Measurements from ENCODE around the gene KCNA2.

KCNA2 gene

DNA sequence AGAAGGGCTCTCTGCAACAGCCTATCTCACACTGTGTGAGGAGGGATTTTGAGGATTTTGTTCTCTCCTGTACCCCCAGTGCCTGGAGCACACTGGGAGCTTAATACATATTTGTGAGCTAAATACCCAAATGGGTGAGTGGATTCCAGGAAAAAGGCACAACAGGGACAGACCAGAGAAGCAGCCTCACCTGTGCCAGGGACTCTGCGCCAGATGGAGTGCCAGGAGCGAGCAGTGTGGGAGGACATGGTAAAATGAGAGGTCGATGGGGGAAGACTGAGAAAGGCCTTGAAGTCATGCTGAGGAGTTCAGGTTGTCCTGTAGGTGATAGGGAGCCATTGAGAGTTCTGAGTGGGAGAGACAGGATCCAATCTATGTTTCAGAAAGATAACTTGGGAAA is 11.0 kb upstream of the KCNA2 start:
- Histone ChIP-seq H3K4me1 (ENCODE audit: insufficient read depth, low read length) (peaks cover 5% of the 10 kb centered on the region; the same call in 1 of the 2 replicates), H3K9ac (ENCODE audit: low read depth, low read length) (no peak overlapping the region), H3K36me3 (ENCODE audit: insufficient read depth, low read length) (no peaks in the 10 kb centered on the region), H3K9me3 (ENCODE audit: control insufficient read depth, insufficient read depth, low read length) (no peaks in the 10 kb centered on the region)

DNA sequence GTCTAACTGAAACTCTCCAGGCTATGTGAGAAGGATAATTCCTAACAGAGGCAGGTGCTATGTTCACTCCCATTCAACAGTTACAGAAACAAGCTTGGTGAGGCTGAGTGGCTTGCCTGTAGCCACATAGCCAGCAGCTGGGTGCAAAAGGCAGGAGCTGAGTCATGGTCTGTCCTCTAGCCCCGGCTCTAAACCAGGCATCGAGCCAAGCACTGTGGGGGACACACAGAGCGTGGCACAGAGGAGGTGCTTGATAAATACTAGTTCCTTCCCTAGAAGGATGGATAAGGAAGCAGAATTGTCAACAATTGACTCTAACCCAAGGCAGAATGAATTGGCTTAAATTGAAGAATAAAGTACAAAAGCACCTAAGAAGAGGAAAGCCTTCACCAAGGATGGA is 10.4 kb upstream of the KCNA2 start:
- Histone ChIP-seq H3K36me3 (ENCODE audit: insufficient read depth, low read length) (no peaks in the 10 kb centered on the region), H3K9me3 (ENCODE audit: control insufficient read depth, insufficient read depth, low read length) (no peaks in the 10 kb centered on the region), H3K9ac (ENCODE audit: low read depth, low read length) (no peak overlapping the region), H3K4me1 (ENCODE audit: insufficient read depth, low read length) (peaks cover 5% of the 10 kb centered on the region; the same call in 1 of the 2 replicates)

DNA sequence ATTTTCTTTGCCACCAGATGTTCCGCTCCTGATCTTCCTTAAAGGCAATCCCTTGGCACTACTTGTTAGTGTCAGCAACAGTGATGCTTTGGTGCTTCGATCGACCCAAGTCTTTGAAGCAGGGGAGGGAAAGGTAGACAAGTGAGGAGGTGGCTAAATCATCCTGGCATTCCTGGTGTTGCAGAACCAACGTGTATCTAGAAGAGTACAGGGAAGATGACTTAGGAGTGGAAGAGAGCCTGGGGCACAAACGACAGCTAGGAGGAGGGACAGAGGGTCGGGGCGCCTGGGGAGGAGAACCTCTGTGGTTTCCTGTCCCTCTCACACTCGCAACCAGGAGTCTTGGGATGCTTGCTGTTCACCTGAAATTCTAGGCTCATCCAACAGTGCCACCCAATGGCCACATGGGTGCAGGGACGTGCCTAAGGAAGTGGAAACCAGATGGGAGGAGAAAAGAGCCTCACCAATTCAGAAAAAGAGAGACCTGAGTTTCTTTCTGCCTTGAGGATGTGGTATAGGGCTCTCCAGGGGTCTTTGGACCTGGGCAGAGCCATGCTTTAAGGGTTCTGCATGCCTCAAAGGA is 9.5 kb upstream of the KCNA2 start:
- no peaks in the 10 kb centered on the region for H3K9me3 ChIP-seq (ENCODE audit: control insufficient read depth, insufficient read depth, low read length)
- H3K9ac ChIP-seq (ENCODE audit: low read depth, low read length) = no peak overlapping the region
- peaks cover 5% of the 10 kb centered on the region; the same call in 1 of the 2 replicates for H3K4me1 ChIP-seq (ENCODE audit: insufficient read depth, low read length)
- no peaks in the 10 kb centered on the region for H3K36me3 ChIP-seq (ENCODE audit: insufficient read depth, low read length)

DNA sequence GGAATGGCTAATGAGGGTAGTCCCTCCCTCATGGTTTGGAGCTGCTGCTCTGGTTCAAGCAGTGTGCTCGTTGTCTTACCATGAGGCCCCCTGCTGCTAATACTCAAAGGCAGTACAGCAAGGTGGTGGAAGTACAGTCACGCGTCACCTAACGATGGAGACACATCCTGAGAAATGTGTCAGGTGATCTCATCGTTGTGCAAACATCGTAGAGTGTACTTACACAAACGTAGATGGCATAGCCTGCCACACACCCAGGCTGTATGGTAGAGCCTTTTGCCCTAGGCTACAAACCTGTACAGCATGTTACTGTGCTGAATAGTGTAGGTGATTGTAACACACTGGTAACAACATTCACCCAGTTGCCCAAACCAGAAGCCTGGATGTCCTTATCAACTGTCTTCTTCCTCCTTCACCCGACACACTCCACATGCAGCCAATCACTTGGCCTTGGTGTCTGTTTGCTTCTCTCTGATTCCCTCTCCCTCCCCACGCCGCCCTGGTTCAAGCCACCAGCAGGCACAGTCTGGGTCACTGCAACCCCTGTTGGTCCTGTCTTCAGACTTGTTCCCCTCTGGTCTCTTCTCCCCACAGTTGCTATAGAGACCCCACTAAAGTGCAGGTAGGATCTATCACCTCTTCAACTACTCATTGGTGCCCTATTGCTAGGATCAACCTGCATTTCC is 6.0 kb upstream of the KCNA2 start:
- Histone ChIP-seq H3K36me3 (ENCODE audit: insufficient read depth, low read length) (no peaks in the 10 kb centered on the region), H3K9me3 (ENCODE audit: control insufficient read depth, insufficient read depth, low read length) (no peaks in the 10 kb centered on the region), H3K4me1 (ENCODE audit: insufficient read depth, low read length) (no peaks in the 10 kb centered on the region), H3K9ac (ENCODE audit: low read depth, low read length) (no peak overlapping the region)

DNA sequence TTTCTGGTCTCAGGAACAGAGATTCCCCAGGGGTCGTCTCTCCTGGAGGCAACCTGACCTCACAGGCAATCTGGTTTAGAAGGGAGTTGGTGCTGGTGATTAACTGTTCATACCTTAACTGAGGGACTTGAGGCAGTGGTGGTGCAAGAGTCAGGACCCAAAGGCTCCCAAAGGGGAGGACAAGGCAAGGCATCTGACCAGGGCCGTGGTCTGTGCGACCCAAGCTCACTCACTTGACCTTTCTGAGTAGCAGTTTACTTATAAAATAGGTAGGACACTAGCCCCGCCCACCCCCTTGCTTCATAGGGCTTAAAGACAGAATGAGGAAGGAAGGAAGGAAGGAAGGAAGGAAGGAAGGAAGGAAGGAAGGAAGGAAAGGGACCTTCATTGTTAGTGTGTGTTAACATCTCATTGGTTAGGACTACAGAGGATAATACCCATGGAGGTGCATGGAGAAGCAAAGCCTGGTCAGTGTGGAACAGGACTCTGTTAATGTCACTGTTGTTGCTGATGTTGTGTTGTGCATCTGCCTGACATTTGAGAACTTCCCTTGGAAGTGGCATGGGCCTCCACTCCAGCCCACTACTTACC is 4.6 kb upstream of the KCNA2 start:
- Histone ChIP-seq H3K36me3 (ENCODE audit: insufficient read depth, low read length) (no peaks in the 10 kb centered on the region), H3K9me3 (ENCODE audit: control insufficient read depth, insufficient read depth, low read length) (no peaks in the 10 kb centered on the region), H3K4me1 (ENCODE audit: insufficient read depth, low read length) (no peaks in the 10 kb centered on the region), H3K9ac (ENCODE audit: low read depth, low read length) (no peak overlapping the region)

DNA sequence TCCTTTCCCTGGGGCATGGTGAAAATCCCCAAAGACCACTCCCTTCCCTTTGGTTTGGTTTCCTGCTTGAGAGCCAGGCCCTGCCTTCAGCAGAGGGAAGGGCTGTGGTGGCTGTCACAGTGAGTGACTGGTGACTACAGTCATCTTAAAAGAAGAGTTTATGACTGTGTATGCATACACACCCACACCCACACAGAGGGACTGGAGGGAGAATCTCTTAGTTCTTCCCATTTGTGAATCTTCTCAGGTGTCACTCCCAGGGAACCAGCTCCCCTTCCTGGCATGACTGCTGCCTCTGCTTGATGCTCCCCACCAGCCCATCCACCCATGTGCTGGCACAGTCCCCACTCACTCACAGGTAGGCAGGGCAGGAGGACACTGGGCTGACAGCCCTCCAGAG is 3.9 kb upstream of the KCNA2 start:
- Histone ChIP-seq H3K4me1 (ENCODE audit: insufficient read depth, low read length) (no peaks in the 10 kb centered on the region), H3K36me3 (ENCODE audit: insufficient read depth, low read length) (no peaks in the 10 kb centered on the region), H3K9ac (ENCODE audit: low read depth, low read length) (no peak overlapping the region), H3K9me3 (ENCODE audit: control insufficient read depth, insufficient read depth, low read length) (no peaks in the 10 kb centered on the region)

DNA sequence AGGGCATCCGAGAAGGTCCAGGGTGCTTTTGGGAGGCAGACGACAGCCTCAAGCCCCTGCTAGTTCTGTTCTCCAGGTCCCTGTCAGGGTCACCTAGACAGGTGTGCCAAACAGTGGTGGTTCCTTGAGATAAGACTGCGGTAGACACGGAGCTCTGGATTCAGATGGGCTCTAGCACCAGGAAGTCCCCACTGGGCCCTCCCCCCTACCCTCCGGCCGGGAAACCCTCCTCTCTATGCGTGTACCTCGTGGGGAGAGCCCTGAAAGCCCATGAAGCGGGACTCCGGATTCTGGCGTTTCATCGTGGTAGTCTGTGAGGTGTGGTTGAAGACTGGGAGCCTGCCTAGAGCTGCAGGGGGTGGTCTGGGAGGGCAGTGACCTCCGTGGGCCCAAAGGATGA is 2.1 kb upstream of the KCNA2 start:
- H3K4me1 ChIP-seq (ENCODE audit: insufficient read depth, low read length) = no peaks in the 10 kb centered on the region
- no peak overlapping the region; the same call in 1 of the 2 replicates for H3K9ac ChIP-seq (ENCODE audit: low read depth, low read length)
- no peaks in the 10 kb centered on the region for H3K36me3 ChIP-seq (ENCODE audit: insufficient read depth, low read length)
- no peaks in the 10 kb centered on the region for H3K9me3 ChIP-seq (ENCODE audit: control insufficient read depth, insufficient read depth, low read length)

DNA sequence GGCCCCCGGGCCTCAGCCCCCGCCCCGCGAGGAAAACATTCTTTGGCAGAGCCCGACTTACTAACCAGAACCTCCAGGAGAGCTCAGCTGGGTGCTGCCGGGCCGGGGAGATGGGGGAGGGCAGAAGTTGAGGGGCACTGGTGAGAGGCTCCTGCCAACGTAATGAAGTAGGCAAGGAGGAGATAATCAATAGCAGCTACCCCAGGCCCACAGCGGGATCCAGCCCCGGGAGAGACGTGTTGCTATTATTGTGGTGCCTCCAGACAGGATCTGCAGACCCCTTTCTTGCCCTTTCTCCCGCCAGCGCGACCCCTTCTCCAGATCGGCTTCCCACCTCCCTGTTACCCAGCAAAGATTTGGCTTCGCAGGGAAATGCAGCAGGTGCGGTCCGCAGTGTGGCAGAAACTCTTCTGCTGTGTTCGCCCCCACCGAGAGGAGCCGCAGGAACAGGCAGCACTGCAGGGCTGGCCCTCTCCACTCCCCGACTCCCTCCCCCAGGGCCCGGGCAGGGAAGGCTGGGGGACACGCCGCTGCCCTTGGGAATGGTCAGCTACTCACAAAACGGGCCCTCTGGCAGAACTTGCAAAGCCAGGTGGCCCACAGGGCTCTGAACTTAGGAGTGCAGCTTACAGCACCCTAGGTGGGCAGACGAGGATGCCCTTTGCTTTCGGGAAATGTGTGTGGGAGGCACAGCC is 1.5 kb upstream of the KCNA2 start:
- peak overlapping the region; percentile 63; the same call in 1 of the 2 replicates for H3K9ac ChIP-seq (ENCODE audit: low read depth, low read length)
- no peaks in the 10 kb centered on the region for H3K4me1 ChIP-seq (ENCODE audit: insufficient read depth, low read length)
- H3K9me3 ChIP-seq (ENCODE audit: control insufficient read depth, insufficient read depth, low read length) = no peaks in the 10 kb centered on the region
- no peaks in the 10 kb centered on the region for H3K36me3 ChIP-seq (ENCODE audit: insufficient read depth, low read length)

DNA sequence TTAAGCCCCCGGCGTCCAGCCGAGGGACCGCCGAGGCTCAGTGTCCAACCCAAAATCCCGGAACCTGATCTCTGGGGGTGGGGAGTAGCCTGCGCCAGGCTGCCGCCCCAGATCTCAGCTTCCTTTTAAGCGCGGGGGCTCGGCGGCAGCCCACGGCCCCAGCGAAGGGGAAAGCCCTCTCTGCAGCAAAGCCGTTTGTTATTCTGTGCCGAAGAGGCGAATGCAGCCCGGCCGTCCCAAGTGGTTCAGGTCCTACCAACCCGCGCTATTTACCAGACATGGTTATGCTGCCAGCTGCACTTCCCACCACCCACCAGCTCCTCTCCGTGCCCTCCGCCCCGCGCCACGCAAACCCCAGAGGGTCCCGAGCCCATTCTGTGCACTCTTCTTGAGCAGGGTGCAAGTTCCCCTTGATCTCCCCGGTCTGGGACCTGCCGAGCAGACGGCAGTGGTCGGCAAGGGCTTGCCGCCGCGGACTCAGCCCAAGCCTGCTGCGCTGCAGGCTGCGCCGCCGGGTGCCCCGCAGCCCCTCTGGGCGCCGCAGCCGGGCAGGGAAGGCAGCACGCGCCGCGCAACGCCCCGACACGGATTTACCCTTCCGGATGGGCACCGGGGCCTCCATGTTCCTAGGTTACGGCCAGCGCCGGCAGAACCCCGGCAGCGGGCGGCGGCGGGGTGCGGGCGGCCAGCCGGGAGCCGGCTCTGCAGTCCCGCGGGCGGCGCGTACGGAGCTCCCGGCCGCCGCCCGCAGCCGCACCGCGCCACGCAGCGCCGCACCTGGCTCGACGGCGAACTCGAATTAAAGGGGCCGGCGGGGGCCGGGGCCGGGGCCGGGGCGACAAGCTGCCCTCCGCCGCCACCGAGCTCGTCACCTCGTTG is 738 bp upstream of the KCNA2 start:
- peak overlapping the region; percentile 63 for H3K9ac ChIP-seq (ENCODE audit: low read depth, low read length)
- H3K9me3 ChIP-seq (ENCODE audit: control insufficient read depth, insufficient read depth, low read length) = no peaks in the 10 kb centered on the region
- no peaks in the 10 kb centered on the region for H3K4me1 ChIP-seq (ENCODE audit: insufficient read depth, low read length)

DNA sequence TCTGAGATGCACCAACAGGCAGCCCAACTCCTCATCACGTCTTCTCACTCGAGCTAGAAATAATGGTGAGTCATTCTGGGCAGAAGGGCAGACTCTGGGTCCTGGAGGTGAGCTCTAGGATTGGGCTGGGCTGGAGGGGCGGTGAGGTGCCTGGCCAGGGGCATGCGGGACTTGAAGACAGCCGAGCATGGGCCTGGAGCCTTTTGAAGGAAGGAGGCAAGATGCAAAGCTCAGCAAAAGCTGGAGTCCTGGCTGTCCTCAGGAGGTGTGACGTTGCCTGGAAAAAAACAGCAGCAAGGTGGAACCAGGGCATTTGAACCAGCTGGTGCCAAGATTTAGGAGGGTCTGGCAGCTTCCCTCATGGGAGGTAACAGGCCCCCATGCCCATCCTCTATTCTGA is 712 bp downstream of the KCNA2 start:
- no peaks in the 10 kb centered on the region for H3K9me3 ChIP-seq (ENCODE audit: control insufficient read depth, insufficient read depth, low read length)
- H3K36me3 ChIP-seq (ENCODE audit: insufficient read depth, low read length) = no peaks in the 10 kb centered on the region
- no peak overlapping the region for H3K9ac ChIP-seq (ENCODE audit: low read depth, low read length)
- H3K4me1 ChIP-seq (ENCODE audit: insufficient read depth, low read length) = no peaks in the 10 kb centered on the region

More for the DNA sequence above, 738 bp upstream of the KCNA2 start:
- no peaks in the 10 kb centered on the region for H3K36me3 ChIP-seq (ENCODE audit: insufficient read depth, low read length)

DNA sequence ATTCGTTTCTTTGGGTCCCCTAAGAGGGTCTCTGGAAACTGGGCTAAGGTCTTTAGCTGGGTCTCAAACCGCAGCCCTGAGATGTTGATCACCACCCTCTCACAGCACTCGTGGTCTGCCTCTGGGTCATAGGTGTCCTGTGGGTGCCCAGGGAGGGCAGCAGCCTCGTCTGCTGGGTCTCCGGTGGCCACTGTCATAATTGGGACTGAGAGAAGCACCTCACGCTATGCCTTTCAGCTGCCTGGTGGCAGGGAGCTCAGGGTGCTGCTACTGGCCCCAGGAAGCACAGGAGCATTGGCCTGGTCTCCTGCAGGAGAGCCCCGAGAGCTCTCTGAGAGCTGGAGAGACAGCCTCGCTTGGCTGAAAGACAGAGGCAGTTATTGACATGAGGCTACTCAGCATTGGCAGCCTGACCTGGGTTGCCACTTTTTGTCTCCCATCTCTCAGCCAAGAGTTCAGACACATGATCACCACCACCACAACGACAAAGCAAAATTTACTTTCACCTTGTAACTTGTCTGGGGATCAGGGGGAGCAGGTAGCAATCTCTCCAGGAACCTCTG is 1.5 kb downstream of the KCNA2 start:
- H3K36me3 ChIP-seq (ENCODE audit: insufficient read depth, low read length) = no peaks in the 10 kb centered on the region
- no peak overlapping the region for H3K9ac ChIP-seq (ENCODE audit: low read depth, low read length)
- no peaks in the 10 kb centered on the region for H3K9me3 ChIP-seq (ENCODE audit: control insufficient read depth, insufficient read depth, low read length)
- H3K4me1 ChIP-seq (ENCODE audit: insufficient read depth, low read length) = no peaks in the 10 kb centered on the region

DNA sequence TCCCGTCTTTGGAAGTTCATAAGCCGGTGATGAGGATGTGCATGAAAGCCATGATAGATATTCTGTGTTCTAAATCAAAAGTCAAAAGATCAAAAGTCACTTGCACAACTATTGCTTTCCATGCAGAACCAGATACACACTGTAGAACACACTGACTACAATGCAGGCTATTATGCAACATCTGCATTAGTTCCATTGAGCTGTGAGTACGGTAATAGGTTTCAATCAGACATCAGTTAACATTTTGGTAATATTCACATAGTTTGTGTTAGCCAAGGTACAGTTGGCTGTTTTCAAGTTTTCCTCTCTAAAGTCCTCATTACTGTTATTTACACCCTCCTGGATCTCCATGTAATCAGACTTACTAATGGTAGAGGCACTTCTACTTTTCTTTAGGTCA is 3.1 kb downstream of the KCNA2 start:
- H3K4me1 ChIP-seq (ENCODE audit: insufficient read depth, low read length) = no peaks in the 10 kb centered on the region
- H3K9ac ChIP-seq (ENCODE audit: low read depth, low read length) = no peak overlapping the region
- no peaks in the 10 kb centered on the region for H3K9me3 ChIP-seq (ENCODE audit: control insufficient read depth, insufficient read depth, low read length)
- H3K36me3 ChIP-seq (ENCODE audit: insufficient read depth, low read length) = no peaks in the 10 kb centered on the region

DNA sequence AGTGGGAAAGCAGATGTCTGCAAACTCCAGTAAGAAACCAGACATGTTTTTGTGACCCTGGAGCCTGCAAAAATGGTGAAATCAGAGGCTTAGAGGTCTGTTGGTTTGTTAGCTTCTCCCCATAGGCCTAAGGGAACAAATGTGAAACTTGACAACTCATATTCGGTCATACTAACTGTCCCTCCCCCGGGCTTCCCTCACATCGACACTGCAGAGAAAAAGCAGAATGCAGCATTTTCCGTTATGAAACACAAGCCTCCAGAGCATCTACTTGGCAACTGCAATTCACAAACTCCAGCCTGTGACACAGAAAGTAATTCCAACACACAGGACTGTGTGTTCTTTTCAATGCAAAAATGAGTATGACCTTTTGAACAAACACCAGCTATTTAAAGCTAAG is 3.7 kb downstream of the KCNA2 start:
- no peaks in the 10 kb centered on the region for H3K36me3 ChIP-seq (ENCODE audit: insufficient read depth, low read length)
- no peak overlapping the region for H3K9ac ChIP-seq (ENCODE audit: low read depth, low read length)
- H3K4me1 ChIP-seq (ENCODE audit: insufficient read depth, low read length) = no peaks in the 10 kb centered on the region
- no peaks in the 10 kb centered on the region for H3K9me3 ChIP-seq (ENCODE audit: control insufficient read depth, insufficient read depth, low read length)

DNA sequence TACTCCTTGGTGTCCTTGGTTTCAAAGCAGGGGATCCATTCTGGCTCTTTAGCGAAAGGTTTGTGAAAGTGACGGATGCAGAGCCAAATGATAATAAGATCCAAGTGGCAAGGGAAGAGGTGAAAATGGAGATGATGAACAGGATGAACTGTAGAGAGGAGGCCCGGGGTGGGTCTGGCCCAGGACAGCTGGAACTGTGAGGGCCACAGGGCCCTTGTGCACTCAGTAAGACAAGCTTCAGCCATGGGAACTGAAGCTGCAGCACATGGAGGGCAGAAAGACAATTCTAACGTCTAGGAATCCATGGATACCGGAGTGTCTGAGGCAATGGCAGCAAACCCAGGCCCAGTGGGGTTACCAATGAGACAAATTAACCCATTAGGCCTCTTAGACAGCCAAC is 4.8 kb downstream of the KCNA2 start:
- Histone ChIP-seq H3K4me1 (ENCODE audit: insufficient read depth, low read length) (no peaks in the 10 kb centered on the region), H3K9ac (ENCODE audit: low read depth, low read length) (no peak overlapping the region), H3K36me3 (ENCODE audit: insufficient read depth, low read length) (no peaks in the 10 kb centered on the region), H3K9me3 (ENCODE audit: control insufficient read depth, insufficient read depth, low read length) (no peaks in the 10 kb centered on the region)
